OCI-LY3 (cell line): Measurements from ENCODE around the gene ERICH3.

Experiments used
- H2AFZ ChIP-seq: fragments of 200-600, 300-600 bp; shearing (Covaris generic); 2 replicates; pipeline ENCODE4 v1.6.0; 2014; ENCODE audit warnings: antibody characterized with exemption, low read depth, low read length
- H3K27ac ChIP-seq: fragments of 200-600, 300-600 bp; sonication (generic); 2 replicates; pipeline ENCODE4 v1.5.1; 2014; ENCODE audit warnings: mild to moderate bottlenecking, low read length, moderate library complexity, mixed read lengths
- H3K27me3 ChIP-seq: fragments of 200-600, 300-600 bp; sonication (generic); 2 replicates; pipeline ENCODE4 v1.6.1; 2014; ENCODE audit warnings: low read depth, low read length, mixed read lengths
- H3K36me3 ChIP-seq: fragments of 200-600, 300-600 bp; sonication (generic); replicated peaks from 2 replicates; pipeline ENCODE3; 2014; ENCODE audit warnings: low read depth, low read length, mixed read lengths
- H3K4me1 ChIP-seq: fragments of 300-600, 200-600 bp; sonication (generic); 2 replicates; pipeline ENCODE4 v1.6.1; 2014; ENCODE audit warnings: low read length, mixed read lengths
- H3K4me2 ChIP-seq: fragments of 200-600, 300-600 bp; sonication (generic); 2 replicates; pipeline ENCODE4 v1.6.1; 2014; ENCODE audit warnings: low read length, mixed read lengths
- H3K4me3 ChIP-seq: fragments of 300-600, 200-600 bp; sonication (generic); 2 replicates; pipeline ENCODE4 v1.5.1; 2014; ENCODE audit warnings: antibody characterized with exemption, mild to moderate bottlenecking, low read length, moderate library complexity
- H3K79me2 ChIP-seq: fragments of 300-600, 200-600 bp; shearing (Covaris generic); 2 replicates; pipeline ENCODE4 v1.6.1; 2014; ENCODE audit warnings: mild to moderate bottlenecking, low read length, mixed read lengths
- H3K9ac ChIP-seq: fragments of 300-600, 200-600 bp; shearing (Covaris generic); 2 replicates; pipeline ENCODE4 v1.6.0; 2014; ENCODE audit warnings: mild to moderate bottlenecking, low read length, moderate library complexity
- H3K9me3 ChIP-seq: fragments of 200-600, 300-600 bp; shearing (Covaris generic); 2 replicates; pipeline ENCODE4 v1.6.1; 2014; ENCODE audit warnings: low read length, mixed read lengths; ENCODE audit not compliant: insufficient read depth
- H4K20me1 ChIP-seq: fragments of 200-600, 300-600 bp; sonication (generic); 2 replicates; pipeline ENCODE4 v1.6.1; 2016; ENCODE audit warnings: low read length, mixed read lengths; ENCODE audit not compliant: insufficient read depth
- EZH2phosphoT487 ChIP-seq: fragments of 200-600 bp; shearing (Covaris generic); IDR thresholded peaks from 2 replicates; pipeline ENCODE4 v1.6.1; 2018; ENCODE audit warnings: antibody characterized with exemption, mixed run types, low read depth
- TF ChIP-seq, protein P1 (sequence below): fragments of 200-600, 300-600 bp; sonication (generic); IDR thresholded peaks from 2 replicates; pipeline ENCODE4 v1.5.1; 2014; ENCODE audit warnings: antibody characterized with exemption, low read length, low read depth

The ERICH3 gene

GRCh38 chr1:74545821-74546220, 127.8 kb downstream of the ERICH3 start:
- no peak overlapping the region for H2AFZ ChIP-seq
- H3K79me2 ChIP-seq, result no peaks in the 10 kb centered on the region
- H3K4me3 ChIP-seq, result no peak overlapping the region
- H3K36me3 ChIP-seq, result no peaks in the 10 kb centered on the region
- no peaks in the 10 kb centered on the region for H3K9me3 ChIP-seq
- H4K20me1 ChIP-seq, result no peaks in the 10 kb centered on the region
- no peaks in the 10 kb centered on the region for H3K27me3 ChIP-seq
- H3K4me1 ChIP-seq, result peaks cover 12% of the 10 kb centered on the region
- H3K9ac ChIP-seq, result no peak overlapping the region
- no peak overlapping the region for H3K4me2 ChIP-seq
- TF ChIP-seq EZH2phosphoT487, result no peak
- TF ChIP-seq, protein P1, sequence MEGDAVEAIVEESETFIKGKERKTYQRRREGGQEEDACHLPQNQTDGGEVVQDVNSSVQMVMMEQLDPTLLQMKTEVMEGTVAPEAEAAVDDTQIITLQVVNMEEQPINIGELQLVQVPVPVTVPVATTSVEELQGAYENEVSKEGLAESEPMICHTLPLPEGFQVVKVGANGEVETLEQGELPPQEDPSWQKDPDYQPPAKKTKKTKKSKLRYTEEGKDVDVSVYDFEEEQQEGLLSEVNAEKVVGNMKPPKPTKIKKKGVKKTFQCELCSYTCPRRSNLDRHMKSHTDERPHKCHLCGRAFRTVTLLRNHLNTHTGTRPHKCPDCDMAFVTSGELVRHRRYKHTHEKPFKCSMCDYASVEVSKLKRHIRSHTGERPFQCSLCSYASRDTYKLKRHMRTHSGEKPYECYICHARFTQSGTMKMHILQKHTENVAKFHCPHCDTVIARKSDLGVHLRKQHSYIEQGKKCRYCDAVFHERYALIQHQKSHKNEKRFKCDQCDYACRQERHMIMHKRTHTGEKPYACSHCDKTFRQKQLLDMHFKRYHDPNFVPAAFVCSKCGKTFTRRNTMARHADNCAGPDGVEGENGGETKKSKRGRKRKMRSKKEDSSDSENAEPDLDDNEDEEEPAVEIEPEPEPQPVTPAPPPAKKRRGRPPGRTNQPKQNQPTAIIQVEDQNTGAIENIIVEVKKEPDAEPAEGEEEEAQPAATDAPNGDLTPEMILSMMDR, result no peak
- H3K27ac ChIP-seq, result no peak overlapping the region

GRCh38 chr1:74534241-74534640, 139.4 kb downstream of the ERICH3 start:
- no peak overlapping the region for H3K4me3 ChIP-seq
- H3K4me2 ChIP-seq, result no peak overlapping the region
- no peak overlapping the region for H3K27ac ChIP-seq
- H3K9ac ChIP-seq, result no peak overlapping the region
- H3K27me3 ChIP-seq, result no peaks in the 10 kb centered on the region
- no peak overlapping the region for H2AFZ ChIP-seq
- TF ChIP-seq, protein P1, result no peak
- no peak for TF ChIP-seq EZH2phosphoT487
- H3K9me3 ChIP-seq, result no peaks in the 10 kb centered on the region
- H3K4me1 ChIP-seq, result no peaks in the 10 kb centered on the region; the same call in 1 of the 2 replicates
- H4K20me1 ChIP-seq, result no peaks in the 10 kb centered on the region
- no peaks in the 10 kb centered on the region for H3K36me3 ChIP-seq
- no peaks in the 10 kb centered on the region for H3K79me2 ChIP-seq

DNA sequence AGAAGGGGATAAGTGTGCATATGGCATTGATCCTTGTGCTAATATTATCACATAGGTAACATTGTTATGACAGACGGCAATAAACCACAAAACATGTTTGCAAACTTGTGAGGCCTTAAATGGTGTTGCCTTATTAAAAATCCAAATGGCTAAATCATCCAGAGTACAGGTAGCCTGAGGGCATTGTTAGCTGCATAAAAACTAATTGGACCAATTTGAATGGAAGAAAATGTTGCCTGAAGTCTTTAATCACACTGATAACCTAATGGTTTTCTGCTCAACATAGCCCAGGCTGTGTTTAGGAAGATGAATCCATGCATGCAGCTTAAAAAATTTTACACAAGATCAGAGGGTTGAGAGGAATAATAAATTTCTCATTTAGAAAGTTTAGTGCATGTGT, 141.8 kb downstream of the ERICH3 start:
- Histone ChIP-seq H3K27me3 (no peaks in the 10 kb centered on the region), H4K20me1 (no peaks in the 10 kb centered on the region), H3K4me1 (peaks cover 9% of the 10 kb centered on the region), H3K9ac (no peak overlapping the region), H3K9me3 (no peaks in the 10 kb centered on the region), H2AFZ (no peak overlapping the region), H3K4me2 (no peak overlapping the region), H3K4me3 (no peak overlapping the region), H3K27ac (no peak overlapping the region), H3K79me2 (no peaks in the 10 kb centered on the region), H3K36me3 (no peaks in the 10 kb centered on the region)
- TF ChIP-seq, protein P1, result no peak
- no peak for TF ChIP-seq EZH2phosphoT487

DNA sequence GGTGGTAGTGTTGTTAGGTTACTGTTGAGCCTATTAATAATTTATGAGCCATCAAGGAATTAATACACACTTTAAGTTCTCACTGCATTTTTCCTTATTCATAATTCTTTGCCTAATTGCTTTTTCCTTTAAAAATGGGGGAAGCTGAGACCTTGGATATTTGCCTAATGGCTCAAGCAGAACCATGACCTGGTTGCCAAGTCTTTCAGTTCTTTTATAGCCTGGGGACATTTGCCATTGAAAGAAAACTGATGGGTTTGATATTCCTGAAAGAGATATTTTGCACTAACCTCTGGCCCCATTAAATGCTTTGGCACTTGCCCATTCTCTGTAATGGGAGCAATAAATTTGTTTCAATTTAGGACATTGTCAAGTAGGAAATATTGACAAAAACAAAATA, 142.7 kb downstream of the ERICH3 start:
- H3K27me3 ChIP-seq, result no peaks in the 10 kb centered on the region
- no peak overlapping the region for H3K9ac ChIP-seq
- H3K27ac ChIP-seq, result no peak overlapping the region
- no peak overlapping the region for H2AFZ ChIP-seq
- no peak overlapping the region for H3K4me2 ChIP-seq
- H3K79me2 ChIP-seq, result no peaks in the 10 kb centered on the region
- no peak for TF ChIP-seq EZH2phosphoT487
- H3K4me3 ChIP-seq, result no peak overlapping the region
- H3K36me3 ChIP-seq, result no peaks in the 10 kb centered on the region
- H4K20me1 ChIP-seq, result no peaks in the 10 kb centered on the region
- H3K9me3 ChIP-seq, result no peaks in the 10 kb centered on the region
- peaks cover 9% of the 10 kb centered on the region for H3K4me1 ChIP-seq

- H3K4me3 ChIP-seq, result no peak overlapping the region
- TF ChIP-seq, protein P1, result no peak
- no peak for TF ChIP-seq EZH2phosphoT487
- H3K79me2 ChIP-seq, result no peaks in the 10 kb centered on the region
Measured at GRCh38 chr1:74528123-74528522, 145.5 kb downstream of the ERICH3 start.

More at GRCh38 chr1:74528123-74528522, 145.5 kb downstream of the ERICH3 start:
- H3K27me3 ChIP-seq, result no peaks in the 10 kb centered on the region
- no peak overlapping the region for H3K9ac ChIP-seq
- no peak overlapping the region for H2AFZ ChIP-seq
- no peak overlapping the region for H3K4me2 ChIP-seq
- H3K9me3 ChIP-seq, result no peaks in the 10 kb centered on the region
- H4K20me1 ChIP-seq, result no peaks in the 10 kb centered on the region
- H3K36me3 ChIP-seq, result no peaks in the 10 kb centered on the region
- no peak overlapping the region for H3K27ac ChIP-seq
- H3K4me1 ChIP-seq, result peaks cover 11% of the 10 kb centered on the region
